SU-DHL-6 (cell line): ENCODE measurements around the gene CCDC39.

Experiments
- H2AFZ ChIP-seq: fragments of 200-600 bp; sonication (generic); 2 replicates; pipeline ENCODE4 v1.6.1; 2014; ENCODE audit warnings: low read depth, mild to moderate bottlenecking, moderate library complexity, mixed read lengths, antibody characterized with exemption, low read length; ENCODE audit not compliant: severe bottlenecking
- H3F3A ChIP-seq: fragments of 200-600 bp; shearing (Covaris generic); 2 replicates; pipeline ENCODE4 v1.6.0; 2016; ENCODE audit warnings: antibody characterized with exemption, mild to moderate bottlenecking; ENCODE audit not compliant: insufficient read depth
- H3K27ac ChIP-seq: fragments of 200-600 bp; sonication (generic); 2 replicates; pipeline ENCODE4 v1.5.1; 2016; ENCODE audit warnings: low read depth, mild to moderate bottlenecking, low read length, moderate library complexity, mixed read lengths
- H3K27me3 ChIP-seq: fragments of 200-600 bp; sonication (generic), shearing (Covaris generic); 2 replicates; pipeline ENCODE4 v1.6.0; 2014; ENCODE audit warnings: mild to moderate bottlenecking, low read length
- H3K36me3 ChIP-seq: fragments of 200-600 bp; sonication (generic); 2 replicates; pipeline ENCODE4 v1.6.1; 2014; ENCODE audit warnings: mild to moderate bottlenecking, low read length, mixed read lengths
- H3K4me2 ChIP-seq: fragments of 300-600, 200-600 bp; shearing (Covaris generic), sonication (generic); 2 replicates; pipeline ENCODE4 v1.6.0; 2014; ENCODE audit warnings: low read length, low read depth, mild to moderate bottlenecking; ENCODE audit not compliant: poor library complexity, severe bottlenecking
- H3K4me3 ChIP-seq: fragments of 200-600 bp; sonication (generic); 2 replicates; pipeline ENCODE4 v1.5.1; 2014; ENCODE audit warnings: antibody characterized with exemption, low read length, mild to moderate bottlenecking, mixed read lengths; ENCODE audit not compliant: insufficient read depth, poor library complexity, severe bottlenecking
- H3K79me2 ChIP-seq: fragments of 200-600 bp; sonication (generic); 2 replicates; pipeline ENCODE4 v1.6.1; 2014; ENCODE audit warnings: mild to moderate bottlenecking, low read length, moderate library complexity; ENCODE audit not compliant: insufficient read depth
- H3K9ac ChIP-seq: fragments of 200-600 bp; sonication (generic); 2 replicates; pipeline ENCODE4 v1.7.0; 2014; ENCODE audit warnings: mild to moderate bottlenecking, low read length
- H3K9me2 ChIP-seq: fragments of 200-600 bp; sonication (generic); replicated peaks from 2 replicates; pipeline ENCODE4 v1.6.1; 2014; ENCODE audit warnings: low read length; ENCODE audit not compliant: insufficient read depth
- H3K9me3 ChIP-seq: fragments of 200-600 bp; sonication (generic); 2 replicates; pipeline ENCODE4 v1.6.1; 2014; ENCODE audit warnings: low read length, mixed read lengths; ENCODE audit not compliant: insufficient read depth
- H4K20me1 ChIP-seq: fragments of 200-600 bp; sonication (generic); 2 replicates; pipeline ENCODE4 v1.6.1; 2014; ENCODE audit warnings: low read depth, mild to moderate bottlenecking, antibody characterized with exemption, low read length, moderate library complexity, mixed read lengths
- CTCF ChIP-seq: fragments of 200-600 bp; sonication (generic); IDR thresholded peaks from one replicate; pipeline ENCODE4 v1.5.1; 2017; ENCODE audit warnings: antibody characterized with exemption, mild to moderate bottlenecking, low read length, moderate library complexity; ENCODE audit not compliant: insufficient read depth, poor library complexity, severe bottlenecking
- EZH2phosphoT487 ChIP-seq: fragments of 200-600 bp; sonication (generic), shearing (Covaris generic); conservative IDR thresholded peaks from 2 replicates; pipeline ENCODE4 v1.6.1; 2018; ENCODE audit warnings: mild to moderate bottlenecking, antibody characterized with exemption, low read length, moderate library complexity, mixed read lengths

CCDC39 gene

GRCh38 chr3:180694321-180694720, 15.0 kb upstream of the CCDC39 start:
- H2AFZ ChIP-seq, result no peak overlapping the region
- H3K79me2 ChIP-seq, result no peaks in the 10 kb centered on the region
- H3K27me3 ChIP-seq, result no peaks in the 10 kb centered on the region

DNA sequence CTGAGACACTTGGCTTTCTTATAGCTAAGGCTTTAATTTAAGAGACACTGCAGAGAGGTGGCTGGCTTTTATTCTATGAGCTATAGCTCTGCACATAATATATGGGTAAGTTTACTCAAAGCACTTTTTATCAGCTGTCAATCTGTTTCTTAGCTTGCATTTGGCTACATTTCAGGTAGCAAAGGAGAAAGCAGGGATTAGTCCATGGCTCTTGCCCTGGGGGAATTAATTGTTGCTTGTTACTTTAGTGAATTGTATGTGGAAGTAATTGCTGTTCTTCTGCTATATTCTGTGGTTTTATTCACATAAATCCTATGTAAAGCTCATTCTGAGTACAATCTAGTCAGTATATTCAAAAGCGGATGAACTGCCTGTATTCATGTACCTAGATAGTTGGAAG, 14.4 kb upstream of the CCDC39 start:
- no peak overlapping the region for H3K4me3 ChIP-seq
- no peaks in the 10 kb centered on the region for H3K9me2 ChIP-seq
- H3K9ac ChIP-seq, result no peak overlapping the region
- H3K27me3 ChIP-seq, result no peaks in the 10 kb centered on the region
- no peaks in the 10 kb centered on the region for H3K79me2 ChIP-seq
- no peaks in the 10 kb centered on the region for H3K9me3 ChIP-seq
- no peaks in the 10 kb centered on the region for H3F3A ChIP-seq
- no peak overlapping the region for H3K4me2 ChIP-seq
- H3K27ac ChIP-seq, result no peak overlapping the region
- no peaks in the 10 kb centered on the region for H4K20me1 ChIP-seq
- TF ChIP-seq EZH2phosphoT487, result no peak
- TF ChIP-seq CTCF, result no peak
- no peak overlapping the region for H2AFZ ChIP-seq
- H3K36me3 ChIP-seq, result no peaks in the 10 kb centered on the region

More at GRCh38 chr3:180694321-180694720, 15.0 kb upstream of the CCDC39 start:
- H3K4me2 ChIP-seq, result no peak overlapping the region
- H3K4me3 ChIP-seq, result no peak overlapping the region
- H3K36me3 ChIP-seq, result no peaks in the 10 kb centered on the region
- H3K9ac ChIP-seq, result no peak overlapping the region
- H3K9me3 ChIP-seq, result no peaks in the 10 kb centered on the region
- H3K9me2 ChIP-seq, result no peaks in the 10 kb centered on the region
- H3F3A ChIP-seq, result no peaks in the 10 kb centered on the region
- no peaks in the 10 kb centered on the region for H4K20me1 ChIP-seq
- TF ChIP-seq CTCF, result no peak
- no peak overlapping the region for H3K27ac ChIP-seq

GRCh38 chr3:180690061-180690460, 10.8 kb upstream of the CCDC39 start:
- H3K4me2 ChIP-seq, result no peak overlapping the region
- H3K9me2 ChIP-seq, result no peaks in the 10 kb centered on the region
- H3K79me2 ChIP-seq, result no peaks in the 10 kb centered on the region
- TF ChIP-seq EZH2phosphoT487, result no peak
- no peak for TF ChIP-seq CTCF
- no peaks in the 10 kb centered on the region for H3K27me3 ChIP-seq
- no peak overlapping the region for H3K27ac ChIP-seq
- H3K9ac ChIP-seq, result no peak overlapping the region
- no peaks in the 10 kb centered on the region for H3K9me3 ChIP-seq
- H4K20me1 ChIP-seq, result no peaks in the 10 kb centered on the region
- H3F3A ChIP-seq, result no peaks in the 10 kb centered on the region
- no peaks in the 10 kb centered on the region for H3K36me3 ChIP-seq
- no peak overlapping the region for H2AFZ ChIP-seq
- H3K4me3 ChIP-seq, result no peak overlapping the region

DNA sequence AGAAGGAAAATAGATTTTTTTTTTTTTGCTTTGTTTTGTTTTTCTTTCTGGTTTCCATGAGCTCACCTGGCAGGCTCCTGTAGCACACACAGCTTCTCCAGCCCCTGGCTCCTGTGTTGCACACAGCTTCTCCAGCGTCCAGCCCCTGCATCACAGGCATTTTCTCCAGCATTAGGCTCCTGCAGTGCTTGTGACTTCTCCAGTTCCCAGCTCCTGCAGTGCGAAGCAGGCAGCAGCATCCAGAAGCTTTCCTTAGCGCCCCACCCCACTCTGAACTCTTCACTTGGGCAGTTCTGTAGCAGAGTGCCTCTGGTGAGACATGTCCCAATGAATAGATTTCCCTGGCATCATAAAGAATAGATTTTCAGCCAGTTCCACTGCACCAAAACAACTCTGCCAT, 5.5 kb upstream of the CCDC39 start:
- TF ChIP-seq CTCF (no peak), EZH2phosphoT487 (no peak)
- Histone ChIP-seq H3K4me2 (no peak overlapping the region), H3K27me3 (no peaks in the 10 kb centered on the region), H3K4me3 (no peak overlapping the region), H3K9me3 (no peaks in the 10 kb centered on the region), H3K79me2 (no peaks in the 10 kb centered on the region), H3K36me3 (no peaks in the 10 kb centered on the region), H4K20me1 (no peaks in the 10 kb centered on the region), H3K9ac (no peak overlapping the region), H2AFZ (no peak overlapping the region), H3K27ac (no peak overlapping the region), H3K9me2 (no peaks in the 10 kb centered on the region), H3F3A (no peaks in the 10 kb centered on the region)
